SJCRH30 (cell line): ENCODE data around the gene CKB. TPM values are rescaled to one million over a fixed set of nuclear protein-coding genes. Genes with fewer than 3 reads are reported as not detected.

ENCODE experiments used
- DNase-seq, 2 experiments: peaks; one replicate each; pipeline ENCODE4 v3.0.0-alpha.2; 2015 to 2020
- H3K27ac ChIP-seq: fragments of 250-450 bp; sonication (Bioruptor Pico); 2 replicates; pipeline ENCODE4 v1.5.1; 2020; ENCODE audit warnings: mild to moderate bottlenecking, moderate library complexity
- H3K27me3 ChIP-seq: fragments of 250-450 bp; sonication (Bioruptor Pico); 2 replicates; pipeline ENCODE4 v1.5.1; 2020; ENCODE audit warnings: mild to moderate bottlenecking, moderate library complexity
- H3K36me3 ChIP-seq: fragments of 250-450 bp; sonication (Bioruptor Pico); 2 replicates; pipeline ENCODE4 v1.5.1; 2020; ENCODE audit warnings: mild to moderate bottlenecking, moderate library complexity
- H3K4me1 ChIP-seq: fragments of 250-450 bp; sonication (Bioruptor Pico); 2 replicates; pipeline ENCODE4 v1.5.1; 2020; ENCODE audit warnings: mild to moderate bottlenecking, moderate library complexity
- H3K4me3 ChIP-seq: fragments of 250-450 bp; sonication (Bioruptor Pico); 2 replicates; pipeline ENCODE4 v1.5.1; 2020; ENCODE audit warnings: mild to moderate bottlenecking, moderate library complexity
- H3K9me3 ChIP-seq: fragments of 250-450 bp; sonication (Bioruptor Pico); replicated peaks from 2 replicates; pipeline ENCODE4 v1.5.1; 2020; ENCODE audit warnings: mild to moderate bottlenecking, moderate library complexity
- total RNA-seq: library from RNA; depleted of rRNA; stranded (reverse); fragments of >200 nt; shearing (Covaris generic); gene quantifications from 2 replicates; pipeline ENCODE4 v1.2.3, GENCODE V29; 2014

Gene CKB
- total RNA-seq, 1 experiment from 2014 or later = 84.4 TPM

DNA sequence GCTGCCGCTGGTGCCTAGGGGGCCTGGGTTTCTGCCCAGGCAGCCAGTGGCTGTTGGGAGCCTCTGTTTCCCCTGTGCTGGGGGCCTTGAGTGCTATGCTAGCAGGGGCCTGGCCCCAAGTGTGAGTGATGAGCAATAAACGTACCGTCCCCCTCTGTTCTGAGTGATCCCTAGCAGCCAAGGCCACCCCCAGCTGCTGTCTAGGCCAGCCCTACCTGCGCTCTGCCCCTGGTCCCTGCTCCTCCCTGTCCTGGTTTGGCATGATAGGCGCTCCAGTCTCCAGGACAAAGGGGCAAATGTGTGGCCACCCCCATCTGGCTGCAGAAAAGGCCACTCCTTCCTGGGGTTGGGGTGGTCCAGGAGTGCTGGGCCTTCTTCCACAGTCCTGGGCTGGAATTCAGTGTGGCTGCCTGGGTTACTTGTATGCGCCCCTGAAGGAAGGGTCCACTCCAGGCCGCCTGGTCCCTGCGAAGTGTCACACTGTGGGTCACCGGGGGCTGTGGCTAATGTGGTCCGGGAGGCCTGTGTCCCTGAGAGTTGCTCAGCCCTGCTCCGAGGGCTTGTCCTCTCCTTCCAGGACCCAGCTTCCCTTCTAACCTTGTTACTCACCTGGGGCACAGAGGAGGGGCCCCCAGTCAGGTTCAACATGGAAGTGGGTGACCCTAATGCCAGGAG lies 13.4 kb upstream of the CKB start:
- H3K36me3 ChIP-seq = peaks cover 3% of the 10 kb centered on the region; the same call in 1 of the 2 replicates
- no peaks in the 10 kb centered on the region for H3K9me3 ChIP-seq
- peaks cover 20% of the 10 kb centered on the region for H3K4me1 ChIP-seq
- no peaks in the 10 kb centered on the region for H3K27me3 ChIP-seq
- no peak overlapping the region for H3K27ac ChIP-seq
- H3K4me3 ChIP-seq = no peak overlapping the region
- no peak for DNase-seq

DNA sequence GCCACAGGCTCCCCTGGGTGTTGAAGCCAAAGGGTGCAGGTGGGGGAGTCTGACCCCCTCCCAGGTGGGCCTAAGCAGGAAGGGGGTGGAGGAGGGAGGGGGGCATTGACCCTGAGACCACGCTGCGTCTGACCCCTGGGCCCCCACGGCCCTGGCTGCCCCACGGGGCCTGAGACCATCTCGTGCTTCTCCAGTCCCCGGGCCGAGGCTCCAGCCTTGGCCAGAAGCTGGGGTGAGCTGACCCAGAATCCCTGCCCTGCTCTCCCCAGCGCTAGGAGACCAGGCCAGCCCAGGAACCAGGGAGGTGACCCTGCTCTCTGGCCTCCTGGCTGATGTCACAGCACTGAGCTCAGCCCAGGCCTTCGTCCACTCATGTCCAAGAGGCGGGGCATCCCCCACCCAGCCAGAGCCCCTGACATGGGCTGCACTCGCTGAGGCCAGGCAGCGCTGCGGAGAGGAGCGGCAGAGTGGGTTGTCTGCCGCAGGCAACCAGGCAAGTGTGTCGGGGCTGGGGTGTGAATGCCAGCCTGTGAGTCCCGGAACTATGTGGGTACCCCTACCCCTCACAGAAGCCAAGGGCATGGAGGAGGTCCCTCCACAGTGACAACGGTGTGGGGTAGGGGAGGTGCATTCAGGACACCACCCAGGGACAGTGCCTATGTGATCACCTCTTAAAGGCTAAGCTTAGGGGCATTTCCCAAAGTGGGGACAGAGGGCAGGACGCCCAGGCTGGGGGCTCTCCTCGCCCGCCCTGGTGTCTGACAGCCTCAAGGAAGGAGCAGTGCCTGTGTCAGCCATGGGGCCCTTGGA lies 12.7 kb upstream of the CKB start:
- peaks cover 6% of the 10 kb centered on the region; the same call in 1 of the 2 replicates for H3K36me3 ChIP-seq
- no peaks in the 10 kb centered on the region for H3K27me3 ChIP-seq
- DNase-seq = no peak
- no peaks in the 10 kb centered on the region for H3K9me3 ChIP-seq
- H3K27ac ChIP-seq = no peak overlapping the region
- peaks cover 13% of the 10 kb centered on the region for H3K4me1 ChIP-seq
- no peak overlapping the region for H3K4me3 ChIP-seq

DNA sequence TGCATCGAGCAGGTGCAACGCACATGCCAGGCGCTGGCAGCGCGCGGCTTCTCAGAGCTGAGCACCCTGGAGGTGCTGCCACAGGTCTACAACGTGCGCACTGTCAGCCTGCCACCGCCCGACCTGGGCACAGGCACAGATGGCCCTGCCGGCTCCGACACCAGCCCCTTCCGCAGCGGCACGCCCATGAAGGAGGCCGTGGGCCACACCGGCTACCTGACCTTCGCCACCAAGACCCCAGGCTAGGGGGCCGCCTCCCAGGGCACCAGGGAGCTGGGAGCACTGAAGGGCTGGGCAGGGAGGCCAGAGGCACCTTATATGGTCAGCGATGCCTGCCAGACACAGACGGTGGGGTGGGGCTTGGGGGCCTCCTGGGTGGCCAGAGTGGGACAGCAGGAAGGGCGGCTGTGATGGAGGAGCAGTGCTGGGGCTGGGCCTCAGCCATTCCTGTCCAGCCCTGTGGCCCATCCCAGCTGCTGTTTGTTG lies 12.0 kb upstream of the CKB start:
- Histone ChIP-seq H3K4me3 (no peak overlapping the region), H3K9me3 (no peaks in the 10 kb centered on the region), H3K27me3 (no peaks in the 10 kb centered on the region), H3K36me3 (peaks cover 6% of the 10 kb centered on the region; the same call in 1 of the 2 replicates), H3K27ac (no peak overlapping the region), H3K4me1 (peaks cover 16% of the 10 kb centered on the region)
- no peak for DNase-seq

DNA sequence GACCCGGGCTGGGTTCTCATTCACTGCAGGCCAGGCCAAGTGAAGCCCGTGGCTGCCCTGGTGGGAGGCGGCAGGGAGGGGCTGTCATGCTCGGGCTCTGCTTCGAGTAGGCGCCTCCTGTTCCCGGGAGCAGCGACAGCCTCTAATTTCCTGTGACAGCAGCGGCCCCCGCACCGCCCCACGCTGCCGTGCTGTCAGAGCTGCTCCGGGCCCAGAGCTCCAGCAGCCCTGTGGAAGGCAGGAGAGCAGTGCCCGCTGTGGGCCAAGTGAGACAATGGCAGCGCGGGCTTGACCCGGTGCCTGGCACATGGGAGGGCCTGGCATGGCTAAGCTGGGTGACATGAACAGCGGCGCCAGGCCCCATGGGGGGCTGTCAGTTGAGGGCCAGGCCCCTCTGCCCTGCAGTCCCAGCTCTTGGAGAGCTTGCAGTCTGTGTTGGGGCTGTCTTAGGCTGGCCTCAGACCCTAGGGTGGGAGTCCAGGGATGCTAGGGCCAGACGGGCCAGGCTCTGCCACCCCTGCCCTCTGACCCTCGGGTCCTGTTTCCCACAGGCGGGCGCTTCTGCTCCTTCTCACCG lies 11.5 kb upstream of the CKB start:
- H3K36me3 ChIP-seq = peaks cover 6% of the 10 kb centered on the region; the same call in 1 of the 2 replicates
- no peaks in the 10 kb centered on the region for H3K9me3 ChIP-seq
- no peaks in the 10 kb centered on the region for H3K27me3 ChIP-seq
- no peak overlapping the region for H3K27ac ChIP-seq
- peaks cover 17% of the 10 kb centered on the region for H3K4me1 ChIP-seq
- H3K4me3 ChIP-seq = no peak overlapping the region
- no peak for DNase-seq

GRCh38 chr14:103533137-103533998 lies 10.7 kb upstream of the CKB start:
- H3K4me3 ChIP-seq = no peak overlapping the region
- H3K36me3 ChIP-seq = peaks cover 6% of the 10 kb centered on the region; the same call in 1 of the 2 replicates
- no peak for DNase-seq
- H3K27ac ChIP-seq = no peak overlapping the region
- no peaks in the 10 kb centered on the region for H3K27me3 ChIP-seq
- H3K9me3 ChIP-seq = no peaks in the 10 kb centered on the region
- peaks cover 18% of the 10 kb centered on the region for H3K4me1 ChIP-seq

- Histone ChIP-seq H3K4me1 (peaks cover 19% of the 10 kb centered on the region), H3K36me3 (peaks cover 6% of the 10 kb centered on the region; the same call in 1 of the 2 replicates)
- DNase-seq = no peak
Observed at GRCh38 chr14:103532216-103533136, 9.8 kb upstream of the CKB start.

DNA sequence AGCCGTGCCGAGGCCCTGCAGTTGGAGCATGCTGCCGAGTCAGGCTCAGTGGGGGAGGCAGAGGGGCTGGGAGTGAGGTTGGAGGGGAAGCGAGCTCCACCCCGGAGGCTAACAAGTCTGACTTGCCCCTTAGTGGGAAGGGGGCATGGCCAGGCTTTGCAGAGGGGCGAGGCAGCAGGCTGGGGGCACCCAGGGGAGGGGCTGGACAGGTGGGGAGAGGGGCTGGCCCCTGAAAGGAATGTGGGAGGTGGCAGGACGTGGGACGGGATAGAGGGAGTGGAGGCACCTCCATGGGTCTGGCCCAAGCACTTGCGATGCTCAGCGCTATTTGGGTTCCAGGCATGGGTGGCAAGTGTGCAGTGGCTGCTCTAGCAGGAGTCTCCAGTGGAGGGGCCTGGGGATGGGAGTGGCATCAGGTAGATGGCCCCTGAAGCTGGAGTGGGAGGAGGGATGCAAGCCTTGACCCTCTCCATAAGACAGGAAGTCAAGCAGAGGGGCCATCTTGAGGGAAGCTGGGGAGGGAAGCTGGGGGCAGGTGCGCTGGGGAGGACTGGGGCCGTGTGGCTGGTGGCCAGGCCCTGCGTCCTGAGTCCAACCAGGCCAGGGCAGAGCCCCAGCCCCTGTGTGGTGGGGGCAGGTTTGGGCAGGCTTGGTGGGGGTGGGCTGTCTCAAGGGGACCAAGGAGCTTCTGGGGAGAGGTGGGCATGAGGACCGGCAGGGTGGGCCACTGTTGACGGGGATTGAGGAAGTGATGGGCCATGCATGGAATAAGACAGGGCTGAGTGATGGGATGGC lies 9.0 kb upstream of the CKB start:
- Histone ChIP-seq H3K27ac (no peak overlapping the region), H3K36me3 (peaks cover 6% of the 10 kb centered on the region; the same call in 1 of the 2 replicates), H3K4me1 (peaks cover 12% of the 10 kb centered on the region), H3K27me3 (no peaks in the 10 kb centered on the region), H3K9me3 (no peaks in the 10 kb centered on the region), H3K4me3 (no peak overlapping the region)
- DNase-seq = no peak

More at GRCh38 chr14:103532216-103533136, 9.8 kb upstream of the CKB start:
- Histone ChIP-seq H3K4me3 (no peak overlapping the region), H3K27ac (no peak overlapping the region), H3K9me3 (no peaks in the 10 kb centered on the region), H3K27me3 (no peaks in the 10 kb centered on the region)

DNA sequence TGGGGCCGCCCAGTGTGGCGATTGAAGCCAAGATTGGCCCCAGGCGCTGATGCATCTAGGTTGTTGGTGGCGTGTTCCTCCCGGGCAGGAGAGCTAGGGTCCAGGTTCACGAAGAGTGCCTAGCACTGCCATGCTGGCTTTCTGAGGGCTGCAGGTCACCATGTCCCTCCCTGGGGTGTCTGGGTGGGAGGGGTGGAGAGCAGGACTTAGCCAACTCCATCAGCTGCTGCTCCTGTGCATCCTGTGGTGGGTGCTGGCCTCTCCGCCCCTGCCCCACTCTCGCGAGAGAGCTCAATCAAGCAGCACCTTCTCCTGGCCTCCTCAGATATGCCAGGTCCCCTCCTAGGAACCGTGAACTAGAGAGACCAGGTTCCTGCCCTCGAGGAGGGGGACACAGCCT lies 8.2 kb upstream of the CKB start:
- H3K9me3 ChIP-seq = no peaks in the 10 kb centered on the region
- H3K27me3 ChIP-seq = no peaks in the 10 kb centered on the region
- no peak overlapping the region for H3K27ac ChIP-seq
- no peak overlapping the region for H3K4me3 ChIP-seq
- H3K36me3 ChIP-seq = peaks cover 6% of the 10 kb centered on the region; the same call in 1 of the 2 replicates
- peaks cover 12% of the 10 kb centered on the region for H3K4me1 ChIP-seq
- no peak for DNase-seq

DNA sequence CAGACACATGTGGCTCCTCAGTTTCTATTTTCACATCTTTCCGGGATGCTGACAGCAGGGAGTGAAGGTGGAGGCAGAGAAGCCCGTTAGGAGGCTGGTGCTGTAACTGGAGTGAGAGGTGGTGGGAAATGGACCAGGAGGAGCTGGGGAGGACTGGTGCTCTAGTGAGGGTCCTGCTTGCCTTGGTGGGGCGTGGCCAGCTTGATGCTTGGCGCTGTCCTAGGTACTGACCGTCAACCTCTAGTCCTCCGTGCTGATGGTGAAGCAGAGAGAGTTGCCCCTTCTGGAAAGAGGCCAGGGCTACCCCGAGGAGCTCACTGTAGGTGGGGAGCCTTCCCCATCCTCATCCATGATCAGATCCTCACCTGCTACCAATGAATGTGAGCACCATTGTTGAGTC lies 7.8 kb upstream of the CKB start:
- H3K27me3 ChIP-seq = no peaks in the 10 kb centered on the region
- peaks cover 6% of the 10 kb centered on the region; the same call in 1 of the 2 replicates for H3K36me3 ChIP-seq
- peak; percentile 71 to 73 for DNase-seq
- H3K4me1 ChIP-seq = peaks cover 17% of the 10 kb centered on the region
- no peaks in the 10 kb centered on the region for H3K9me3 ChIP-seq
- no peak overlapping the region for H3K27ac ChIP-seq
- H3K4me3 ChIP-seq = peak overlapping the region; percentile 96; the same call in 1 of the 2 replicates

GRCh38 chr14:103529383-103530365 lies 7.0 kb upstream of the CKB start:
- no peaks in the 10 kb centered on the region for H3K27me3 ChIP-seq
- H3K27ac ChIP-seq = peak overlapping the region; percentile 43; the same call in 1 of the 2 replicates
- H3K4me3 ChIP-seq = peak overlapping the region; percentile 96
- peaks cover 6% of the 10 kb centered on the region; the same call in 1 of the 2 replicates for H3K36me3 ChIP-seq
- no peaks in the 10 kb centered on the region for H3K9me3 ChIP-seq
- H3K4me1 ChIP-seq = peaks cover 19% of the 10 kb centered on the region
- no peak for DNase-seq

- peak; percentile 94 to 96 for DNase-seq
- Histone ChIP-seq H3K27me3 (no peaks in the 10 kb centered on the region), H3K9me3 (no peaks in the 10 kb centered on the region), H3K27ac (peak within 1 kb of the TSS; percentile 45), H3K4me1 (peaks cover 28% of the 10 kb centered on the region), H3K36me3 (peaks cover 4% of the 10 kb centered on the region; the same call in 1 of the 2 replicates), H3K4me3 (peak within 1 kb of the TSS; percentile 96)
Observed at GRCh38 chr14:103528587-103529382, 6.2 kb upstream of the CKB start, which contains the start of gene TRMT61A. Gene TRMT61A, plus strand, starts transcription at chr14:103529196. Its CDS starts 783 bp downstream, at chr14:103529979.
